BLaER1 treated with 17β-estradiol and CSF1 and Interleukin-3, amounts not matched to agents 10 nM and 100 nM (cell line): ENCODE measurements around the gene MUC20.
"Not testable (repeated sequence)": the region's sequence is repeated elsewhere in the genome, so short reads cannot be mapped to it uniquely, and the experiment has no call there.

Experiments
- H3K27ac ChIP-seq, 11 experiments: shearing (Covaris generic); formaldehyde crosslinking; 2 replicates each; pipeline ENCODE4 v1.8.1; 2022
- H3K27me3 ChIP-seq, 11 experiments: shearing (Covaris generic); formaldehyde crosslinking; 2 replicates each; pipeline ENCODE4 v1.8.1; 2022
- H3K36me3 ChIP-seq, 11 experiments: shearing (Covaris generic); formaldehyde crosslinking; 2 replicates each; pipeline ENCODE4 v1.8.1; 2022
- H3K4me1 ChIP-seq, 10 experiments: shearing (Covaris generic); formaldehyde crosslinking; 2 replicates each; pipeline ENCODE4 v1.8.1; 2022
- H3K4me2 ChIP-seq, 11 experiments: shearing (Covaris generic); formaldehyde crosslinking; 2 replicates each; pipeline ENCODE4 v1.8.1; 2022
- H3K4me3 ChIP-seq, 10 experiments: shearing (Covaris generic); formaldehyde crosslinking; 2 replicates each; pipeline ENCODE4 v1.8.1; 2022
- H3K9ac ChIP-seq, 11 experiments: shearing (Covaris generic); formaldehyde crosslinking; 2 replicates each; pipeline ENCODE4 v1.8.1; 2022
- H3K9me3 ChIP-seq, 11 experiments: shearing (Covaris generic); formaldehyde crosslinking; replicated peaks in 1 of 11; 2 replicates each; pipeline ENCODE4 v1.8.1; 2022
- H4K20me1 ChIP-seq, 11 experiments: shearing (Covaris generic); formaldehyde crosslinking; 2 replicates each; pipeline ENCODE4 v1.8.1; 2022
- Cebpa-rat ChIP-seq, 11 experiments: shearing (Covaris generic); IDR thresholded peaks; 2 replicates each; pipeline ENCODE4 v1.8.1; 2022

MUC20 gene

GRCh38 chr3:195769551-195769950 lies 48.8 kb downstream of the MUC20 start:
- H3K4me3 ChIP-seq: no peak overlapping the region
- TF ChIP-seq Cebpa-rat (IDR thresholded peaks at IDR 0.05): no peak
- no peaks in the 10 kb centered on the region for H3K36me3 ChIP-seq

GRCh38 chr3:195770081-195770840 lies 49.5 kb downstream of the MUC20 start:
- no peak for TF ChIP-seq Cebpa-rat (IDR thresholded peaks at IDR 0.05)

More at GRCh38 chr3:195769551-195769950, 48.8 kb downstream of the MUC20 start:
- H3K9me3 ChIP-seq: peaks cover 0 to 33% (median 8%) of the 10 kb centered on the region in 11 experiments; a peak in 15 of 22 replicates
- H3K9ac ChIP-seq: no peak overlapping the region
- no peaks in the 10 kb centered on the region for H4K20me1 ChIP-seq
- peaks cover 0 to 2% (median 0%) of the 10 kb centered on the region in 10 experiments; a peak in 2 of 20 replicates for H3K4me1 ChIP-seq
- H3K27me3 ChIP-seq: no peaks in the 10 kb centered on the region
- no peak overlapping the region for H3K4me2 ChIP-seq
- H3K27ac ChIP-seq: no peak overlapping the region

GRCh38 chr3:195770841-195771645 lies 50.3 kb downstream of the MUC20 start:
- H3K36me3 ChIP-seq, H3K27ac ChIP-seq, H3K27me3 ChIP-seq, H3K4me2 ChIP-seq, H3K9ac ChIP-seq, H3K4me3 ChIP-seq, H3K4me1 ChIP-seq, H4K20me1 ChIP-seq: not testable (repeated sequence)
- H3K9me3 ChIP-seq: peaks cover 0 to 33% (median 8%) of the 10 kb centered on the region in 11 experiments; a peak in 15 of 22 replicates

More at GRCh38 chr3:195770081-195770840, 49.5 kb downstream of the MUC20 start:
- Histone ChIP-seq H3K4me2 (no peak overlapping the region), H3K9me3 (peaks cover 0 to 33% (median 8%) of the 10 kb centered on the region in 11 experiments; a peak in 15 of 22 replicates), H3K9ac (no peak overlapping the region), H3K4me1 (no peaks in the 10 kb centered on the region), H3K27me3 (no peaks in the 10 kb centered on the region), H3K36me3 (no peaks in the 10 kb centered on the region), H3K4me3 (no peak overlapping the region), H4K20me1 (no peaks in the 10 kb centered on the region), H3K27ac (no peak overlapping the region)

GRCh38 chr3:195771646-195772300 lies 51.0 kb downstream of the MUC20 start:
- H4K20me1 ChIP-seq: no peaks in the 10 kb centered on the region
- no peaks in the 10 kb centered on the region for H3K36me3 ChIP-seq
- no peak overlapping the region for H3K4me2 ChIP-seq
- no peaks in the 10 kb centered on the region for H3K4me1 ChIP-seq
- no peak for TF ChIP-seq Cebpa-rat (IDR thresholded peaks at IDR 0.05)
- peaks cover 0 to 30% (median 8%) of the 10 kb centered on the region in 11 experiments; a peak in 15 of 22 replicates for H3K9me3 ChIP-seq
- H3K4me3 ChIP-seq: no peak overlapping the region
- H3K27ac ChIP-seq: no peak overlapping the region
- no peaks in the 10 kb centered on the region for H3K27me3 ChIP-seq
- no peak overlapping the region for H3K9ac ChIP-seq

- Histone ChIP-seq H3K36me3 (no peaks in the 10 kb centered on the region), H4K20me1 (no peaks in the 10 kb centered on the region)
These were observed 53.3 kb downstream of the MUC20 start for GRCh38 chr3:195773956-195774537.

GRCh38 chr3:195774917-195775316 lies 54.1 kb downstream of the MUC20 start:
- no peak overlapping the region for H3K9ac ChIP-seq
- no peaks in the 10 kb centered on the region for H4K20me1 ChIP-seq
- peaks cover 0 to 31% (median 17%) of the 10 kb centered on the region in 11 experiments; a peak in 14 of 22 replicates for H3K9me3 ChIP-seq
- no peaks in the 10 kb centered on the region for H3K36me3 ChIP-seq
- no peak overlapping the region for H3K4me3 ChIP-seq
- no peak overlapping the region for H3K4me2 ChIP-seq
- no peaks in the 10 kb centered on the region for H3K4me1 ChIP-seq
- TF ChIP-seq Cebpa-rat (IDR thresholded peaks at IDR 0.05): no peak
- H3K27me3 ChIP-seq: no peaks in the 10 kb centered on the region
- H3K27ac ChIP-seq: no peak overlapping the region

More at GRCh38 chr3:195773956-195774537, 53.3 kb downstream of the MUC20 start:
- H3K9me3 ChIP-seq: peaks cover 0 to 30% (median 14%) of the 10 kb centered on the region in 11 experiments; a peak in 14 of 22 replicates
- no peak overlapping the region for H3K9ac ChIP-seq
- H3K27me3 ChIP-seq: no peaks in the 10 kb centered on the region
- H3K27ac ChIP-seq: no peak overlapping the region
- no peak overlapping the region for H3K4me3 ChIP-seq
- H3K4me2 ChIP-seq: no peak overlapping the region
- H3K4me1 ChIP-seq: no peaks in the 10 kb centered on the region
- TF ChIP-seq Cebpa-rat (IDR thresholded peaks at IDR 0.05): no peak

GRCh38 chr3:195777975-195778374 lies 57.2 kb downstream of the MUC20 start:
- Histone ChIP-seq H3K4me2 (no peak overlapping the region), H3K27ac (no peak overlapping the region), H3K9ac (no peak overlapping the region), H3K36me3 (no peaks in the 10 kb centered on the region), H3K27me3 (no peaks in the 10 kb centered on the region), H3K9me3 (peaks cover 13 to 44% (median 34%) of the 10 kb centered on the region in 11 experiments), H3K4me3 (no peak overlapping the region), H4K20me1 (no peaks in the 10 kb centered on the region), H3K4me1 (no peaks in the 10 kb centered on the region)
- TF ChIP-seq Cebpa-rat (IDR thresholded peaks at IDR 0.05): no peak

- not testable (repeated sequence) for H3K4me3 ChIP-seq, H3K27ac ChIP-seq, H3K4me2 ChIP-seq, H3K4me1 ChIP-seq, H3K27me3 ChIP-seq, H4K20me1 ChIP-seq, H3K36me3 ChIP-seq, H3K9ac ChIP-seq
- peaks cover 40 to 72% (median 62%) of the 10 kb centered on the region in 11 experiments for H3K9me3 ChIP-seq
These were observed 60.5 kb downstream of the MUC20 start for GRCh38 chr3:195781236-195781635.
